HCT116 (cell line): ENCODE data around the gene ISYNA1.

ENCODE experiments used
- EGR1 ChIP-seq: IDR thresholded peaks from 2 replicates; pipeline ENCODE4 v1.6.1; 2012; ENCODE audit warnings: low read depth
- EZH2 ChIP-seq: fragments of 200-600 bp; sonication (generic); IDR thresholded peaks from 2 replicates; pipeline ENCODE4 v1.6.1; 2017; ENCODE audit warnings: antibody characterized with exemption, mixed run types
- JUND ChIP-seq: IDR thresholded peaks from 2 replicates; pipeline ENCODE4 v1.6.1; 2012
- POLR2A ChIP-seq: IDR thresholded peaks from 2 replicates; pipeline ENCODE4 v1.7.0; 2011; ENCODE audit warnings: borderline replicate concordance; ENCODE audit not compliant: insufficient read depth, insufficient read length; ENCODE audit errors: extremely low read depth
- POLR2AphosphoS5 ChIP-seq: IDR thresholded peaks from 2 replicates; pipeline ENCODE4 v1.6.1; 2011; ENCODE audit warnings: mild to moderate bottlenecking, low read depth, low read length, moderate library complexity
- SIN3A ChIP-seq: IDR thresholded peaks from 2 replicates; pipeline ENCODE4 v1.6.1; 2012; ENCODE audit warnings: low read depth
- SP1 ChIP-seq: IDR thresholded peaks from 2 replicates; pipeline ENCODE4 v1.6.1; 2012; ENCODE audit warnings: low read depth
- YY1 ChIP-seq: IDR thresholded peaks from 2 replicates; pipeline ENCODE4 v1.6.1; 2011; ENCODE audit warnings: low read length, low read depth, moderate library complexity, mild to moderate bottlenecking; ENCODE audit not compliant: insufficient replicate concordance; ENCODE audit errors: extremely low read depth
- TF ChIP-seq, protein P1 (sequence below), 3 experiments: fragments of 200-600 bp in 1 of 3; sonication (generic) in 1 of 3; IDR thresholded peaks in 2 of 3; conservative IDR thresholded peaks in 1 of 3; 2 replicates each; pipeline ENCODE4 v1.5.1; 2012 to 2017; ENCODE audit warnings: low read depth in 2 of 3, low read length in 2 of 3, antibody characterized with exemption in 1 of 3, borderline replicate concordance in 1 of 3, control low read depth in 1 of 3, mild to moderate bottlenecking in 1 of 3, mixed read lengths in 1 of 3, mixed run types in 1 of 3, moderate library complexity in 1 of 3; ENCODE audit not compliant: insufficient read depth in 1 of 3
- TF ChIP-seq, protein P2 (sequence below): IDR thresholded peaks from 2 replicates; pipeline ENCODE4 v1.6.1; 2012
- TF ChIP-seq, protein P3 (sequence below): IDR thresholded peaks from 2 replicates; pipeline ENCODE4 v1.6.1; 2012; ENCODE audit warnings: low read depth

DNA sequence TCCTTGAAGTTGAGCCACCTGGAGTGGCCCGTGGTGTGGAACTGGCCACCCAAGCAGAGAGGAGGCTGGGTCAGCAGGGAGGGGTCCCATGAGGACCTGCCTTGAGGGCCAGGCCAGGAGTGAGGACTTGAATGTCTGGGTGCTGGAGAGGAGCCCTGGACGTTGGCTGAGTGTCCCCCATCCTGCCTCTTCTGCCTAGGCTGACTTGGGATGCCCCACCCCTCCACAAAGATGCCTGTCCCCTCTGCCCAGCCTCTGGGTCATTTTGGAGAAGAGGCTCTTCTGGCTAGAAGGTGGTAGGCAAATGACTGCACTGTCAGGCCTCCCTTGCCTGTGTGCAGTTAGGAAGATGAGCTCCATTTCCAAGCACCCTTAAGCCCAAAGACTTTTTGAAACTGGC, 17.0 kb downstream of the ISYNA1 start:
- TF ChIP-seq POLR2AphosphoS5, result no peak
- TF ChIP-seq, protein P1, sequence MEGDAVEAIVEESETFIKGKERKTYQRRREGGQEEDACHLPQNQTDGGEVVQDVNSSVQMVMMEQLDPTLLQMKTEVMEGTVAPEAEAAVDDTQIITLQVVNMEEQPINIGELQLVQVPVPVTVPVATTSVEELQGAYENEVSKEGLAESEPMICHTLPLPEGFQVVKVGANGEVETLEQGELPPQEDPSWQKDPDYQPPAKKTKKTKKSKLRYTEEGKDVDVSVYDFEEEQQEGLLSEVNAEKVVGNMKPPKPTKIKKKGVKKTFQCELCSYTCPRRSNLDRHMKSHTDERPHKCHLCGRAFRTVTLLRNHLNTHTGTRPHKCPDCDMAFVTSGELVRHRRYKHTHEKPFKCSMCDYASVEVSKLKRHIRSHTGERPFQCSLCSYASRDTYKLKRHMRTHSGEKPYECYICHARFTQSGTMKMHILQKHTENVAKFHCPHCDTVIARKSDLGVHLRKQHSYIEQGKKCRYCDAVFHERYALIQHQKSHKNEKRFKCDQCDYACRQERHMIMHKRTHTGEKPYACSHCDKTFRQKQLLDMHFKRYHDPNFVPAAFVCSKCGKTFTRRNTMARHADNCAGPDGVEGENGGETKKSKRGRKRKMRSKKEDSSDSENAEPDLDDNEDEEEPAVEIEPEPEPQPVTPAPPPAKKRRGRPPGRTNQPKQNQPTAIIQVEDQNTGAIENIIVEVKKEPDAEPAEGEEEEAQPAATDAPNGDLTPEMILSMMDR (IDR thresholded peaks at IDR 0.05 in 2 of 3, conservative IDR thresholded peaks at IDR 0.05 in 1 of 3; ENCODE audit: borderline replicate concordance in 1 of 3, insufficient read depth in 1 of 3, low read depth in 2 of 3, low read length in 2 of 3), result no peak
- TF ChIP-seq SP1, result no peak
- no peak for TF ChIP-seq POLR2A
- no peak for TF ChIP-seq YY1
- TF ChIP-seq, protein P2, sequence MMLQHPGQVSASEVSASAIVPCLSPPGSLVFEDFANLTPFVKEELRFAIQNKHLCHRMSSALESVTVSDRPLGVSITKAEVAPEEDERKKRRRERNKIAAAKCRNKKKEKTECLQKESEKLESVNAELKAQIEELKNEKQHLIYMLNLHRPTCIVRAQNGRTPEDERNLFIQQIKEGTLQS, result no peak
- no peak for TF ChIP-seq EGR1
- TF ChIP-seq, protein P3, sequence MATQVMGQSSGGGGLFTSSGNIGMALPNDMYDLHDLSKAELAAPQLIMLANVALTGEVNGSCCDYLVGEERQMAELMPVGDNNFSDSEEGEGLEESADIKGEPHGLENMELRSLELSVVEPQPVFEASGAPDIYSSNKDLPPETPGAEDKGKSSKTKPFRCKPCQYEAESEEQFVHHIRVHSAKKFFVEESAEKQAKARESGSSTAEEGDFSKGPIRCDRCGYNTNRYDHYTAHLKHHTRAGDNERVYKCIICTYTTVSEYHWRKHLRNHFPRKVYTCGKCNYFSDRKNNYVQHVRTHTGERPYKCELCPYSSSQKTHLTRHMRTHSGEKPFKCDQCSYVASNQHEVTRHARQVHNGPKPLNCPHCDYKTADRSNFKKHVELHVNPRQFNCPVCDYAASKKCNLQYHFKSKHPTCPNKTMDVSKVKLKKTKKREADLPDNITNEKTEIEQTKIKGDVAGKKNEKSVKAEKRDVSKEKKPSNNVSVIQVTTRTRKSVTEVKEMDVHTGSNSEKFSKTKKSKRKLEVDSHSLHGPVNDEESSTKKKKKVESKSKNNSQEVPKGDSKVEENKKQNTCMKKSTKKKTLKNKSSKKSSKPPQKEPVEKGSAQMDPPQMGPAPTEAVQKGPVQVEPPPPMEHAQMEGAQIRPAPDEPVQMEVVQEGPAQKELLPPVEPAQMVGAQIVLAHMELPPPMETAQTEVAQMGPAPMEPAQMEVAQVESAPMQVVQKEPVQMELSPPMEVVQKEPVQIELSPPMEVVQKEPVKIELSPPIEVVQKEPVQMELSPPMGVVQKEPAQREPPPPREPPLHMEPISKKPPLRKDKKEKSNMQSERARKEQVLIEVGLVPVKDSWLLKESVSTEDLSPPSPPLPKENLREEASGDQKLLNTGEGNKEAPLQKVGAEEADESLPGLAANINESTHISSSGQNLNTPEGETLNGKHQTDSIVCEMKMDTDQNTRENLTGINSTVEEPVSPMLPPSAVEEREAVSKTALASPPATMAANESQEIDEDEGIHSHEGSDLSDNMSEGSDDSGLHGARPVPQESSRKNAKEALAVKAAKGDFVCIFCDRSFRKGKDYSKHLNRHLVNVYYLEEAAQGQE, result no peak
- TF ChIP-seq SIN3A, result no peak
- TF ChIP-seq JUND, result no peak
- no peak for TF ChIP-seq EZH2
